WTC11 (cell line): ENCODE data around the gene HMCN1. TPM values are rescaled to one million over a fixed set of nuclear protein-coding genes. Genes with fewer than 3 reads are reported as not detected.

Experiments used
- ATAC-seq: fragments of 200-7000 bp; cut with Tn5 transposase; 2 replicates; pipeline ENCODE4 v1.10.0; 2021; ENCODE audit warnings: mild to moderate bottlenecking, moderate library complexity
- CTCF ChIA-PET: fragments of 300-600 bp; sonication (Branson Sonifier 250); formaldehyde crosslinking; loops from one replicate; lab custom pipeline; 2021; ENCODE audit warnings: antibody characterized with exemption; lab: Charles Lee
- POLR2A ChIA-PET: fragments of 350-600 bp; sonication (Branson Sonifier 250); formaldehyde crosslinking; loops from one replicate; lab custom pipeline; 2021; ENCODE audit warnings: antibody characterized with exemption; lab: Charles Lee
- DNase-seq: peaks from one replicate; pipeline ENCODE4 v3.0.0; 2021; ENCODE audit warnings: low spot score
- H3K27ac Mint-ChIP-seq: 2 replicates; pipeline ENCODE4 v1.8.0; 2021; ENCODE audit warnings: mixed read lengths
- H3K27me3 Mint-ChIP-seq: 2 replicates; pipeline ENCODE4 v1.8.0; 2021; ENCODE audit warnings: low read depth, mild to moderate bottlenecking, moderate library complexity, mixed read lengths
- H3K36me3 Mint-ChIP-seq: 2 replicates; pipeline ENCODE4 v1.8.0; 2021; ENCODE audit warnings: mixed read lengths
- H3K4me1 Mint-ChIP-seq: 2 replicates; pipeline ENCODE4 v1.8.0; 2022; ENCODE audit warnings: mixed read lengths
- H3K4me3 Mint-ChIP-seq: 2 replicates; pipeline ENCODE4 v1.8.0; 2021; ENCODE audit warnings: mild to moderate bottlenecking, moderate library complexity, mixed read lengths
- H3K9me3 Mint-ChIP-seq: 2 replicates; pipeline ENCODE4 v1.8.0; 2021; ENCODE audit warnings: mixed read lengths
- ARID4B ChIP-seq: sonication (generic); formaldehyde crosslinking; IDR thresholded peaks from 2 replicates; pipeline ENCODE4 v1.8.0; 2023; ENCODE audit warnings: missing genetic modification reagents, mild to moderate bottlenecking, borderline replicate concordance
- CDX4 ChIP-seq: fragments of 250-450 bp; sonication (Bioruptor Pico); IDR thresholded peaks from 2 replicates; pipeline ENCODE4 v1.9.0; 2021; ENCODE audit warnings: moderate library complexity, mild to moderate bottlenecking, inconsistent platforms, borderline replicate concordance
- EMX1 ChIP-seq: fragments of 250-450 bp; sonication (Bioruptor Pico); IDR thresholded peaks from 2 replicates; pipeline ENCODE4 v1.8.0; 2021; ENCODE audit warnings: mild to moderate bottlenecking
- FOXP4 ChIP-seq: sonication (generic); formaldehyde crosslinking; IDR thresholded peaks from 2 replicates; pipeline ENCODE4 v1.8.0; 2022; ENCODE audit warnings: mild to moderate bottlenecking, missing genetic modification reagents
- HMGXB4 ChIP-seq: sonication (generic); formaldehyde crosslinking; IDR thresholded peaks from 2 replicates; pipeline ENCODE4 v1.8.1; 2023; ENCODE audit warnings: mild to moderate bottlenecking, moderate library complexity, missing genetic modification reagents
- IRF1 ChIP-seq: sonication (generic); formaldehyde crosslinking; IDR thresholded peaks from 2 replicates; pipeline ENCODE4 v1.8.0; 2023; ENCODE audit warnings: missing genetic modification reagents
- JUN ChIP-seq: sonication (generic); formaldehyde crosslinking; IDR thresholded peaks from 2 replicates; pipeline ENCODE4 v1.8.0; 2023; ENCODE audit warnings: mild to moderate bottlenecking, missing genetic modification reagents
- NFE2L1 ChIP-seq: sonication (generic); formaldehyde crosslinking; IDR thresholded peaks from 2 replicates; pipeline ENCODE4 v1.8.1; 2023; ENCODE audit warnings: missing genetic modification reagents
- RELA ChIP-seq: sonication (generic); formaldehyde crosslinking; IDR thresholded peaks from 2 replicates; pipeline ENCODE4 v1.8.1; 2022; ENCODE audit warnings: missing genetic modification reagents, mild to moderate bottlenecking, borderline replicate concordance
- SMAD4 ChIP-seq: sonication (generic); formaldehyde crosslinking; IDR thresholded peaks from 2 replicates; pipeline ENCODE4 v1.8.0; 2022; ENCODE audit warnings: mild to moderate bottlenecking, missing genetic modification reagents
- STAT6 ChIP-seq: sonication (generic); formaldehyde crosslinking; conservative IDR thresholded peaks from 2 replicates; pipeline ENCODE4 v1.8.1; 2023; ENCODE audit warnings: mild to moderate bottlenecking, low read depth, missing genetic modification reagents, moderate library complexity
- USF1 ChIP-seq: sonication (generic); formaldehyde crosslinking; IDR thresholded peaks from 2 replicates; pipeline ENCODE4 v1.8.0; 2022; ENCODE audit warnings: mild to moderate bottlenecking, missing genetic modification reagents
- USF2 ChIP-seq: sonication (generic); formaldehyde crosslinking; IDR thresholded peaks from 2 replicates; pipeline ENCODE4 v1.8.1; 2023; ENCODE audit warnings: mild to moderate bottlenecking, missing genetic modification reagents, moderate library complexity
- ZNF121 ChIP-seq: sonication (generic); formaldehyde crosslinking; IDR thresholded peaks from 2 replicates; pipeline ENCODE4 v1.8.0; 2023; ENCODE audit warnings: missing genetic modification reagents
- ZNF263 ChIP-seq: sonication (generic); formaldehyde crosslinking; IDR thresholded peaks from 2 replicates; pipeline ENCODE4 v1.8.1; 2022; ENCODE audit warnings: low read depth, mild to moderate bottlenecking, moderate library complexity, missing genetic modification reagents
- ZNF416 ChIP-seq: fragments of 250-450 bp; sonication (Bioruptor Pico); IDR thresholded peaks from 2 replicates; pipeline ENCODE4 v1.9.0; 2021; ENCODE audit warnings: mild to moderate bottlenecking, inconsistent platforms
- ZNF425 ChIP-seq: fragments of 250-450 bp; sonication (Bioruptor Pico); conservative IDR thresholded peaks from 2 replicates; pipeline ENCODE4 v1.9.0; 2021; ENCODE audit warnings: mild to moderate bottlenecking
- ZNF671 ChIP-seq: fragments of 250-450 bp; sonication (Bioruptor Pico); IDR thresholded peaks from 2 replicates; pipeline ENCODE4 v1.8.0; 2021; ENCODE audit warnings: mild to moderate bottlenecking
- ZSCAN18 ChIP-seq: fragments of 250-450 bp; sonication (Bioruptor Pico); IDR thresholded peaks from 2 replicates; pipeline ENCODE4 v2.1.2; 2022; ENCODE audit warnings: mild to moderate bottlenecking, moderate library complexity
- total RNA-seq: library from RNA; stranded (reverse); gene quantifications from 3 replicates; pipeline ENCODE4 v1.2.3, GENCODE V29; 2021

Gene HMCN1
- total RNA-seq, 1 experiment from 2014 or later = 5.6 TPM

GRCh38 chr1:186220067-186220466 is 485.9 kb downstream of the HMCN1 start (continued):
- TF ChIP-seq IRF1 = no peak
- TF ChIP-seq ZNF121 (CRISPR knock-in tag) = no peak
- no peak for TF ChIP-seq FOXP4 (CRISPR knock-in tag)

- Mint-ChIP-seq H3K9me3 (peaks cover 17% of the 10 kb centered on the region), H3K36me3 (peaks cover 4% of the 10 kb centered on the region), H3K27ac (no peak overlapping the region), H3K27me3 (no peaks in the 10 kb centered on the region), H3K4me1 (no peaks in the 10 kb centered on the region), H3K4me3 (no peak overlapping the region)
- ATAC-seq (no peak), DNase-seq (no peak)
- POLR2A ChIA-PET = no interaction called here
- CTCF ChIA-PET = no interaction called here
- TF ChIP-seq ZNF671 (CRISPR knock-in tag) (no peak), SMAD4 (CRISPR knock-in tag) (no peak), USF1 (CRISPR knock-in tag) (no peak), NFE2L1 (CRISPR knock-in tag) (no peak), EMX1 (CRISPR knock-in tag) (no peak), ZNF416 (CRISPR knock-in tag) (no peak), ZSCAN18 (CRISPR knock-in tag) (no peak), HMGXB4 (CRISPR knock-in tag) (no peak), ZNF425 (CRISPR knock-in tag) (no peak), ZNF263 (CRISPR knock-in tag) (no peak), RELA (no peak), JUN (CRISPR knock-in tag) (no peak), USF2 (no peak), ARID4B (CRISPR knock-in tag) (no peak), STAT6 (CRISPR knock-in tag) (no peak), CDX4 (CRISPR knock-in tag) (no peak)
Measured at GRCh38 chr1:186220911-186221310, 486.7 kb downstream of the HMCN1 start.
